NCI-H345 treated with DMSO at 0.1 percent for 48 hours (cell line): Measurements from ENCODE around the gene CYP2S1.
"Not testable (repeated sequence)": the region's sequence is repeated elsewhere in the genome, so short reads cannot be mapped to it uniquely, and the experiment has no call there.

Experiments
- DNase-seq: peaks from one replicate; lab custom pipeline; 2025; ENCODE audit not compliant: unreplicated experiment; lab: John Stamatoyannopoulos, UW

Gene CYP2S1

DNA sequence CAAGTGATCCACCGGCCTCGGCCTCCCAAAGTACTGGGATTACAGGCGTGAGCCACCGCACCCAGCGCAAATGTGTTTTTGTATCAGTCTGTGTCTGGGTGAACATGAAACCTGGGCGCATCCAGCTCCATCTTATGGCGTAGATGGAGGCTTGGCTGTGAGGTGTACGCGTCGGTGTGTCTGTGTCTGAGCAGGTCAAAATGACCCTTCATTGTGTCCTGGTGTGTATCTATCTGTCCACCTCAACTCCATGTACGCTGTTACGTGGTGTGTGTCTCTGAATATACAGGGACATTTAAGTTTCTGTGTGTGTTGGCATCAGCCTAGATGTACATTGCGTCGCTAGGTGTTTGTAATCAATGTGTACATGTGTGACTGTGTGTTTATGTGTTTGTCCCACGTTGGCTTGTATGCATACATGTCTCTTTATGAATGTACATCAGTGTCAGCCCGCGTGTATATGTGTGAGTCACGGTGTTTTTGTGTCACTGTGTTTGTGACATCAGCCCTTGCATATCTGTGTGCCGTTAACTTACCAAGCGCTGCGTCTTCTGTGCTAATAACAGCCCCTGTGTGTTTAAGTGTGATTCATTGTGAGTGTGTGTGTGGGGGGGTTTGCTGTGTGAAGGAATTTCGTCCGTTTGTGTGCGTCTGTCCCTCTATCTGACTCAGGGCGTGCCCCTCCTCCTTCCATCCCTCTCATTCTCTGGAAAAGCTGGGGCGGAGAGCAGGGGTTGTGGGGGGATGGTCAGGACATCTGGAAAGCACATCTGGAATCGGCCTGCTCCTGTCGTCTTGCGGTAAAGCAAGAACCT is 32.4 kb downstream of the CYP2S1 start:
- no peak for DNase-seq

DNA sequence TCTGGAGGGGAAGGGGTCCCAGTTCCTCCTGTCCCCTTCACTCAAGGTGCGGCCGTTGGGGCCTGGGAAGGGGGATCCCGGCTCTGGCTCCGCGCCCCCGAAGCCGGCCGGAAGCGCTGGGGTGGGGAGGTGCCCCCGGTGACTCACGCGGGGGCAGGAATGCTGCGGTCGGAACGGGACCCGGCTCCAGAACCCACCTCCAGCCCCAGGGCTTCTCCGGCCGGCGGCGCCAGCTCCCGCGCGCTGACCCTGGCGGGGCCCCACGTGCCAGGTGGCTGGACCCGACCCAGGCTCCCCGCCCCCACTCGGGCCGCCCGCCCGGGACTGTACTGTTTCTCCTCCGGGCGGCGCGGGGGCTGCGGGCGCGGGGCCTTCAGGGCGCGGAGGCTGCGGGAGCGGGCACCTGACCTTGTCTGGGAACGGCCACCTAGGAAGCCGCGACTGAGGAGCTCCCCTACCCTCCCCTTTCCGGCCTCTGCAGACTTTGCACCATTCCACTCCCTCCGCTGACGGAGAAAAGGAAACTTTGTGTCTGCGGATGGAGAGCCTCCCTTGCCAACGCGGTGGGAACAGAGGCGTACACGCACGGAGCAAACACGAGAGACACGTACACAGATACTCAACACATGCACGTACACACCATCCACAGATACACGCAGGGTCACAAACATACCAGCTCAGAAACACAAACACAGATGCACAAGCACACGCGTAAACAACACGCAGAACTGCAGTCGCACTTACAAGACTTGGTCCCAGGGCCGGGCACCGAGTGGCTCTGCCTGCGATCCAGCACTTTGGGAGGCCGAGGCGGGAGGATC is 33.2 kb downstream of the CYP2S1 start:
- no peak for DNase-seq

DNA sequence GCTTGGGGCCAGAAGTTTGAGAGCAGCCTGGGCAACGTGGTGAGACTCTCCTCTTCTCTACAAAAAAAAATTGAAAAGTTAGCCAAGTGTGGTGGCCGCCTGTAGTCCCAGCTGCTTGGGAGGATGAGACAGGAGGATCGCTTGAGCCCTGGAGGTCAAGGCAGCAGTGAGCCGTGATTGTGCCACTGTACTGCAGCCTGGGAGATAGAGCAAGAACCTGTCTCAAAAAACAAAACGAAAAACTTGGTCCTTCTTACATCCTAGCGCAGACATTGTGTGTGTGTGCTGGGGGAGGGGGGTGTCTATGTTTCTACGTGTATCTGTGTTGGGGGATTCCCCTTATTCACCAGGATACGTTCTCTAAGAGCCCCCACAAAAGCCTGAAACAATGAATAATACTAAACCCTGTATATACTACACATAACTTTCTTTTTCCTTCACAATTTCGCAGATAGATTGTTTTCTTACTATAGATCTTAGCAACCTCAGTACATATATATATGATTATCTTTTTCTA is 33.9 kb downstream of the CYP2S1 start:
- DNase-seq, result no peak

DNA sequence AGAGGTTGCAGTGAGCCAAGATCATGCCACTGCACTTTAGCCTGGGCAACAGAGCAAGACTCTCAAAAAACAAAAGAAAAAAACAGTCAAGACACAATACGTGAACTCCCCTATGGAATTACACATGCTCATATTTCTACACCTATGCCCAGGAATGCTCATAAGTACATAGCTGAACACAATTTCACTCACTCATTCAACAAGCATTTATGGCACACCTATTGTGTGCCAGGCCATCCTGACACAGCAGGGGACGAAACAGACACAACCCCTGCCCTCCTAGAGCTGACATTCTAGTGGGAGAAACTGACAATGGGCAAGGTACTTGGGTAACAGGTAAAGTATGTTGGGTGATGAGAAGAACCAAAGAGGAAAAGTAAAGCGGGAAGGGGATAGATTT is 35.5 kb downstream of the CYP2S1 start:
- DNase-seq, result no peak

DNA sequence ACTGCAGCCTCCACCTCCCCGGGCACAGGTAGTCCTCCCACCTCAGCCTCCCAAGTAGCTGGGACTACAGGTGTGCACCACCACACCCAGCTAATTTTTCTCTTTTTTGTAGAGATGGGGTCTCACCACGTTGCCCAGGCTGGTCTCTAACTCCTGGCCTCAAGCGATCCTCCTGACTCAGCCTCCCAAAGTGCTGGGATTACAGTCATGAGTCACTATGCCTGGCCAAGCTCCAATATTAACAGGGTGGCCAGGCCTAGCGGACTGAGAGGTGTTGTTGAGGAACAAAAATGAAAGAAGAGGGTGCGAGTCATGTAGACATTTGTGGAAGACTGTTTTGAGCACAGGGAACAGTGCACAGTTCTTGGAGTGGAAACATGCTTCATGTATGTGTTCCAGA is 36.3 kb downstream of the CYP2S1 start:
- DNase-seq, result not testable (repeated sequence)

DNA sequence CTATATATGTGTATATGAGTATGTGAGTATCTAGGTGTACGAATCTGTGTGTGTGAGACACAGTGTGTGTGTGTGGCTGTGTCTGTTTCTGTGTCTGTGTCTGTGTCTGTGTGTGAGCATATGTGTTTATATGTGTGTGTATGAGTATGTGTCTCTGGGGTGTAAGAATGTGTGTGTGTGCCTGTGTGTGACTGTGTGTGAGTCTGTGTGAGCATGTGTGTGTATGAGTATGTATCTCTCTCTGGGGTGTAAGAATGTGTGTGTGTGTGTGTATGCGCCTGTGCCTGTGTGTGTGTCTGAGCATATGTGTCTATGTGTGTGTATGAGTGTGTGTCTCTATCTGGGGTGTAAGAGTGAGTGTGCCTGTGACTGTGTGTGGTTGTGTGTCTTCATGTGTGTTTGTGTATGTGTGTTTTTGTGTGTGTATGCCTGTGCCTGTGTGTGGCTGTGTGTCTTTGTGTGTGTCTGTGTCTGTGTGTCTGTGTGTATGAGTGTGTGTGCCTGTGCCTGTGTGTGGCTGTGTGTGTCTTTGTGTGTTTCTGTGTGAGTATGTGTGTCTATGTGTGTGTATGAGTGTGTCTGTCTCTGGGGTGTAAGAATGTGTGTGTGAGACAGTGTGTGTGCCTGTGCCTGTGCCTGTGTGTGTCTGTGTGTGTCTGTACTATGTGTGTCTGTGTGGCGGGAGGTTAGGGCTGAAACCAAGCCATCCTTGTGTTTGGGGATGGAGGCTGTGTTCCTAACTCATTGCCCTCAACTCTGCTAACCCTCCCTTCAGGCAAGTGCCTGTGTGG is 37.2 kb downstream of the CYP2S1 start:
- no peak for DNase-seq

DNA sequence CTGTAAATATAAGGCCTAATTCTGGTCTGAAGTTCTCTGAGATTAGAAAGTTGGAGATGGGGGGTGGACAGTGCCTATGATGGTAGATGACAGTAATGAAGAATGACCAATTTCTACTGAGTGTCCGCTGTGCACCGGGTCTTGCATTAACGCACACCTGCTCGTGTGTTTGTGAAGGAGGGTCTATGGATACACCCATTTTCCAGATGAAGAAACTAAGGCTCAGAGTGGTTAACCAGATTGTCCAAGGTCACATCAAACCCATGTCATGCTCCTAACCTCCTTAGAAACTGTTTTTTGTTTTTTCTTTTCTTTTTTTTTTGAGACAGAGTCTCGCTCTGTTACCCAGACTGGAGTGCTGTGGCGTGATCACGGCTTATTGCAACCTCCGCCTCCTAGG is 39.7 kb downstream of the CYP2S1 start:
- no peak for DNase-seq

DNA sequence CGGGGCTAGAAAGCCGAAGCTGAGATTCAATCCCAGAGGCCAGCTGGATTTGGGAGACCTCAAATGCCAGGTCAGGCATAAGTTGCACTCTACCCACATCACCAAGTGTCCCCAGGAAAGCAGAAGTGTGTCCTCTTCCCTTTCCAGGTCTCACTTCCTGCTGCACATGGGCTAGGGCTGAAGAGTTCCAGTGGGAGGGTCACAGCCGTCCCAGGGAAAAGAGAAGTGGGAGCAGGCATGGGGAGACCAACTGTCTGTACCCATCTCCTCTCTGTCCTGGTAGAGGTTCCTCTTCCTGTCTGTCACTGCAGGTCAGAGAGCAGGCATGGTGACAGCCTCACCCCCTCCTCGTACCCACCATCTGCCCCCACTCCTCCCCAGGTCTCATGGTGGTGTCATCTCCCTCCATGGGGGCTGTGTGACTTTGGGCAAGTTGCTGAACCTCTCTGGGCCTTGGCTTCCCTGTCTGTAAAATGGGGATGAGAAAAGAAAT is 40.8 kb downstream of the CYP2S1 start:
- DNase-seq, result no peak

DNA sequence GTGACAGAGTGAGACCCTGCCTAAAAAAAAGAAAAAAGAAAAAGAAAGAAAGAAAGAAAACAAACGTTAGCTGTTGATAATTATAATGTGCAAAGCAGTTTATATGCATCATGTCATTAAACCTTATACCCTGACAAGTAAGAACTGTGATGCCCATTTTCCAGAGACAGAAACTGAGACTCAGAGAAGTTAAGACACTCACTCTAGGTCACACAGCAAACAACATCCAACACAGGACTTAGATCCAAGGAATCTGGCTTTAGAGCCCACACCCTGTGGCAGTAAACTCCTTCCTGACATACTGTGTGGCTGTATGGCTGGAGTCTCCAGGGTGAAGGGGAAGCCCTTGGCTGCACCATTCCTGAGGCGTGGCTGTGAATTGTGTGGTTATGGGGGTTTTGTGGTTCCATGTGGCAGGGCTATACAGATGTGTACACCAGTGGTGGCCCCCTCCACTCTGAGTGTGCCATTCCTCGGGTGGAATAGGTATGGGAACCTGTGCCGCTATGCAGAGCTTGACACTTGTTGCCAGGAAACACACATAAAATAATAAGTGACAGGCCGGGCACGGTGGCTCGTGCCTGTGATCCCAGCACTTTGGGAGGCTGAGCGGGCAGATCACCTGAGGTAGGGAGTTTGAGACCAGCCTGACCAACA is 41.6 kb downstream of the CYP2S1 start:
- DNase-seq, result no peak

DNA sequence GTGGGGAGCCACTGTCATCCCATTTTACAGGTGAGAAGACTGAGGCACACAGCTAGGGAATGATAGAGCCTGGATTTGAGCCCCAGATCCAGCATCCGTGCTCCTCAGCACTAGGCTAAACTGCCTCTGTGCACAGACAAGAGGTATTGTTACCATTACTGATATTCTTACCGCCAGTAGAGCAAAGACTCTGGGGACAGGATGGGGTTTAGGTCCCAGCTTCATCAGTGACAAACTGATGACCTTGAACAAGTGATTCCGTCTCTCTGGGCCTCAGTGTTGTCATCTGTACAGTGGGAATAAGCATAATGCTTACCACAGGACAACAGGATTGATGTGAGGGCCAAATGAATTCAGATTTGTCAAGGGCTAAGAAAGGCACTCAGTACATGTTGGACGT is 42.5 kb downstream of the CYP2S1 start:
- no peak for DNase-seq

DNA sequence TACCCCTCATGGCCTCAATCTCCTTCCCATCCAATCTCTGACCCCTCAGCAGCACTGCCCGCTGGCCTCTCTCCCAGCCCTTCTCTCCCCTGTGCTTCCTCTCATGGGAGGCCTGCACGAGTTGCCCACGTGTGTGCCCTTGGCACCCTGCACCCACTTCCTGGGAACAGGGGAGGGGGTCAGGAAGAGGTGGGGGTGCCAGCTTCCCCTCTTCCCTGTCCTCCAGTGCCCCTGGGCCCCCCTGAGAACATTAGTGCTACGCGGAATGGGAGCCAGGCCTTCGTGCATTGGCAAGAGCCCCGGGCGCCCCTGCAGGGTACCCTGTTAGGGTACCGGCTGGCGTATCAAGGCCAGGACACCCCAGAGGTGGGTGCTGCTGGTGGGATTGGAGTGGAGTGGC is 45.2 kb downstream of the CYP2S1 start:
- DNase-seq, result no peak

DNA sequence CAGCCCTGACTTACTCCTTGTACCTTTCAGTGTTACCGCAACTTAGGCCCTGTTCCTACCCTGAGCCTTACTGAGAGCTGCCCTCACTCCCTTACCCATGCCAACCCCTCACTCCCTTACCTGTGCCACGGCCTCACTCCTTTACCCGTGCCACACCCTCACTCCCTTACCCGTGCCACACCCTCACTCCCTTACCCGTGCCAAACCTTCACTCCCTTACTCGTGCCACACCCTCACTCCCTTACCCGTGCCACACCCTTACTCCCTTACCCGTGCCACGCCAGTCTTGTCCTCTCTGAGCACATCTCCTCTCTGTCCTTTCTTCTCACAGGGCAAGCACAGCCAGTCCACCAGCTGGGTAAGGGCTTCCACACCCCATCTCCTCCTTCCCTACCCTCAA is 46.3 kb downstream of the CYP2S1 start:
- DNase-seq, result no peak

DNA sequence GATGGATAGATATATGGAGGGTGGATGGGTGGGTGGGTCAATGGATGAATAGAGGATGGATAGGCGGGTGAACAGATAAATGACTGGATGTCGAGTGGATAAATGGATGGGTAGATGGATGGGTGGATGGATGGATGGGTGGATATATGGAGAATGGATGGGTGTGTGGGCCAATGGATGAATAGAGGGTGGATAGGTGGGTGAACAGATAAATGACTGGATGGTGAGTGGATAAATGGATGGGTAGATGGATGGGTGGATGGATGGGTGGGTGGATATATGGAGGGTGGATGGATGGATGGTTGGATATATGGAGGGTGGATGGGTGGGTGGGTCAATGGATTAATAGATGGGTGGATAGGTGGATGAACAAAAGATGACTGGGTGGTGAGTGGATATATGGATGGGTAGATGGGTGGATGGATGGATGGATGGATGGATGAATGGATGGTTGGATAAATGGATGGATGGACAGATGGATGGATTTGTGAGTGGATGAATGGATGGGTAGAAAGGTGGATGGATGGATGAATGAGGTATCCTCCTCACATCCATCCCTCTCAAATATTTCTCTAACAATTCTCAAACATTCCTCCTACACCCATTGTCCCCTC is 47.0 kb downstream of the CYP2S1 start:
- DNase-seq, result no peak

DNA sequence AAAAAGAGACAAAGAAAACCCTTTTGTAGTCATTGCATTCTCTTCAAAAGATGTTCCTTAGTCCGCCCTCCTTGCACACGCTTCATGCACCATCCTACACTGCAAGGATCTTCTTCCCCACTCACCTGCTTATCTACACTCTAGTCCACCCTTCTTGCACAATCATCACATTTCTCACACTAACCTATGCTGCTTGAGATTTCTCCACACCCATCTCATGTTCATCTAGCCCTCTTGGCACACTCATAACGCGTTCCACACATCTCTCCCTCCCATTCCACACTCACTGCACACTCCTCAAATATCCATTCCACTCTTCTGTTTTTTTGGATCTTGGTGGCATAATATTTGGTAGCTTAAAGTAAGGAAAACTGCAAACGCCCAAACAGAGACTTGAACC is 48.8 kb downstream of the CYP2S1 start:
- DNase-seq, result no peak

DNA sequence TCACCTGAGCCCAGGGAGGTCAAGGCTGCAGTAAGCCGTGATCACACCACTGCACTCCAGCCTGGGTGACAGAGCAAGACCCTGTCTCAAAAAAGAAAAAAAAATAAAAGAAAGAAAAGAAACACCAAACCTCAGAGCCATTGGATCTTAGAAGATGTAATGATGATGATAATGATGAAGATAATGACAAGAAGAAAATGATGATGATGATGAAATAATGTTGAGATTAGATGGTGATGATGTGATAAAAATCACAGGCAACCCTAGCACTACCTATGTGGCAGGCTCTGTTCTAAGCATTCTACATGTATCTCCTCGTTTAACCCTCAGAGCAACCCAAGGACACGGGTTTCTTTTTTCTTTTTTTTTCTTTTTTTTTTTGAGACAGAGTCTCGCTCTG is 51.1 kb downstream of the CYP2S1 start:
- DNase-seq, result no peak

DNA sequence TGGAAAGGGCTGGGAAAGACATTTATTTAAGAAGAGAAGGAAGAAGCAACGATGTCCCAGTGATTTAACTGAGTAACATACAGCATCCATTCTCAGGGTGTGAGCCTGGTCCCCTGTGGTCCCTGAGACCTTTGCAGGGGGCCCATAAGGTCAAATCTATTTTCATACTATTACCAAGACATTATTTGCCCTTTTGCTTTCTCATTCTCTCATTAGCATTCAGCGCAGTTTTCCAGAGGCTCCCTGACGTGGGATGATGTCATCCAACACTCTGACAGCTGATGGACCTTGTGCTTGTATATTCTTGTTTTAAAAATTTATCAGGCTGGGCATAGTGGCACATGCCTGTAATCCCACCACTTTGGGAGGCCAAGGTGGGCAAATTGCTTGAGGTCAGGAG is 52.8 kb downstream of the CYP2S1 start:
- no peak for DNase-seq

DNA sequence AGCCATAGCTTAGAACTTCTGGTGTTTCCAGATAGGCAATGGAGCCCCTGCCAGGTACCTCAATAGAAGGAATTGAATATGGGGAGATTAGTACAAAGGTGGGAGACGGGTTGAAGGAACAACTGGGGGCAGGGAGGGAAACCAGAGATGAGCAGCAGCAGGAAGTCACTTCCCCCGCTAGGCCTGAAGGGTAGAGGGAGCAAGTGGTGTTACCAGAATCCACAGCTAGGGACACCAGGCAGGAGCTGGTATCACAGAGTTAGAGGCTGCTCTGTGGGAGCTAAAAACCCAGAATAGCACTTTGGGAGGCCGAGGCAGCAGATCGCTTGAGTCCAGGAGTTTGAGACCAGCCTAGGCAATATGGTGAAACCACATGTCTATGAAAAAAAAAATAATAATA is 55.9 kb downstream of the CYP2S1 start:
- DNase-seq, result no peak

DNA sequence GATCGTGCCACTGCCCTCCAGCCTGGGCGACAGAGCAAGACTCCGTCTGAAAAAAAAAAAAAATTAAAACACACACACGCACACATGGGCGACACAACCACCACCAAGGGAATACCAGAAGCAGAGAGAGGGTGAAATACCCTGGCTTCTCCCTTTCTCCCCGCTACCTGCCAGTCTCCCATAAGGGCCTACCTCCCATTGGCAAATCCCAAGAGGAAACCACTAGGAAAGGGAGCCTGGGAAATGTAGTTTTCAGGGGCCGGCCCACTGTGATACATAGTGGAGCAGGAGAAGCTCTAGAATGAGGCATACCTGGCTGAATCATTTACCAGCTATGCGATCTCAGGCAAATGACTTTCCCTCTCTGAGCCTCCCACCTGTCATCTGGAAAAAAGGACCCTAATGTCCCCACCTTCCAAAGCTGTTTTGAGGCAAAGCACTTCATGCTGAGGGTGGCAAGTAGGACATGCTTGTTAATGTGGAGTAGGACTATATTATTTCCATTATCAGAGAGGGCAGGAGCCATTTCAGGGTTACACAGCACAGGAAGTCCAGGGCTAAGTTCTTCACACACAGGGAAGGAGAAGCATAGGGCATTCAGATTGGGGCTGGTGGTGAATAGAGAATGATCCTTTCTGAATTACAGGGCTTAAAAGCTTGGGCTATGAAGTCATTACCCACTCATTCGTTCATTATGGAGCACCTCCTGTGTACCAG is 56.8 kb downstream of the CYP2S1 start:
- no peak for DNase-seq

DNA sequence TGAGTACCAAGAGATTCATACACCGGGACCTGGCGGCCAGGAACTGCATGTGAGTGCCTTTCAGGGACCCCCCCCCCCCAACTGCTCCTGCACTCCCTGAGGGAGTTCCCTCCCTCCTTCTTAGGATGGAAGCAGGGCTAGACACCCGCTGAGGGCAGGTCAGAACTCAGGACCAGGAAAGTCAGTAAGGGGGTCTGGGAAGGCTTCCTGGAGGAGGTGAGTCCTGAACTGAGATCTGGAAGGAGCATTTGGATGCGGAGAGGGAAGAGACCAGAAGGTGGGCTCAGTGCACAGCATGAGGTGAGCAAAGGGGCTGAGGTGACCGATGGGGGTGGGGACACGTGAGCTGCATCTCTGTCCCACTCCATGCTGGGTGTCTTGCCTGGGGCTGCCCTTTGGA is 60.6 kb downstream of the CYP2S1 start:
- DNase-seq, result no peak

DNA sequence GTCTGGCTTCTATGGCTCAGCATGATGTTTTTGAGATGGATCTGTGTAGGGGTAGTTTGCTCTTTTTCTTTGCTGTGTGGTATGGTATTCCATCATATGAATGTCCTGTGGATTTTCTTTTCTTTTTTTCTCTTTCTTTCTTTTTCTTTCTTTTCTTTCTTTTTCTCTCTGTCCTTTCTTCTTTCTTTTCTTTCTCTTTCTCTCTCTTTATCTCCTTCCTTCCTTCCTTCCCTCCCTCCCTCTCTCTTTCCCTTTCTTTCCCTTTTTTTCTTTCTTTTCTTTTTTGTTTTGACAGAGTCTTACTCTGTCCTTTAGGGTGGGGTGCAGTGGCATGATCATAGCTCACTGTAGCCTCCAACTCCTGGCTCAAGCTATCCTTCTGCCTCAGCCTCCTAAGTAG is 62.2 kb downstream of the CYP2S1 start:
- DNase-seq, result no peak
